NCI-H2196 treated with DMSO at 0.1 percent for 48 hours (cell line): ENCODE measurements around the gene TNIP1.

Source experiments
- DNase-seq: peaks from one replicate; lab custom pipeline; 2025; ENCODE audit not compliant: unreplicated experiment; lab: John Stamatoyannopoulos, UW

Gene TNIP1

GRCh38 chr5:151080613-151081430, at the start of gene TNIP1:
Gene TNIP1, minus strand, starts transcription at chr5:151081034. Its CDS starts 15,939 bp downstream, at chr5:151065095.
- DNase-seq, result peak; percentile 70

GRCh38 chr5:151130235-151130921, 49.5 kb upstream of the TNIP1 start:
- no peak for DNase-seq

GRCh38 chr5:151128817-151129216, 48.0 kb upstream of the TNIP1 start:
- DNase-seq, result no peak

GRCh38 chr5:151127926-151128325, 47.1 kb upstream of the TNIP1 start:
- DNase-seq, result no peak

GRCh38 chr5:151126199-151126645, 45.4 kb upstream of the TNIP1 start:
- peak; percentile 15 for DNase-seq

- DNase-seq, result no peak
Observed at GRCh38 chr5:151125421-151125820, 44.6 kb upstream of the TNIP1 start.

GRCh38 chr5:151123897-151124751, 43.3 kb upstream of the TNIP1 start:
- DNase-seq, result peak; percentile 69

- no peak for DNase-seq
Observed at GRCh38 chr5:151122828-151123227, 42.0 kb upstream of the TNIP1 start.

GRCh38 chr5:151121665-151122064, 40.8 kb upstream of the TNIP1 start:
- no peak for DNase-seq

GRCh38 chr5:151121095-151121494, 40.3 kb upstream of the TNIP1 start:
- no peak for DNase-seq

- DNase-seq, result no peak
Observed at GRCh38 chr5:151118913-151119575, 38.2 kb upstream of the TNIP1 start.

GRCh38 chr5:151115272-151115905, 34.6 kb upstream of the TNIP1 start:
- peak; percentile 9 for DNase-seq

- DNase-seq, result no peak
Observed at GRCh38 chr5:151113651-151114050, 32.8 kb upstream of the TNIP1 start.

GRCh38 chr5:151110992-151111391, 30.2 kb upstream of the TNIP1 start:
- DNase-seq, result no peak

- DNase-seq, result no peak
Observed at GRCh38 chr5:151110122-151110681, 29.4 kb upstream of the TNIP1 start.

- DNase-seq, result no peak
Observed at GRCh38 chr5:151108566-151108965, 27.7 kb upstream of the TNIP1 start.

GRCh38 chr5:151107738-151108520, 27.1 kb upstream of the TNIP1 start:
- DNase-seq, result no peak

- no peak for DNase-seq
Observed at GRCh38 chr5:151107084-151107483, 26.2 kb upstream of the TNIP1 start.

GRCh38 chr5:151106509-151106908, 25.7 kb upstream of the TNIP1 start:
- no peak for DNase-seq
